ENCODE data around the gene TMCO4.
"Not testable (repeated sequence)": the region's sequence is repeated elsewhere in the genome, so short reads cannot be mapped to it uniquely, and the experiment has no call there.

The TMCO4 gene

GRCh38 chr1:19799230-19800075 is at the start of gene TMCO4:
TMCO4 (minus strand) TSS chr1:19799916; CDS start chr1:19780758, 19,158 bp downstream.
- DNase-seq: peak; percentile 41

- not testable (repeated sequence) for DNase-seq
Measured at GRCh38 chr1:19849307-19849706, 49.6 kb upstream of the TMCO4 start.

GRCh38 chr1:19847334-19847733 is 47.6 kb upstream of the TMCO4 start:
- DNase-seq: not testable (repeated sequence)

GRCh38 chr1:19846338-19846737 is 46.6 kb upstream of the TMCO4 start:
- DNase-seq: no peak

GRCh38 chr1:19845555-19845954 is 45.8 kb upstream of the TMCO4 start:
- no peak for DNase-seq

GRCh38 chr1:19844731-19845495 is 45.2 kb upstream of the TMCO4 start:
- no peak for DNase-seq

GRCh38 chr1:19840228-19840627 is 40.5 kb upstream of the TMCO4 start:
- DNase-seq: no peak

- DNase-seq: no peak
Measured at GRCh38 chr1:19837866-19838265, 38.1 kb upstream of the TMCO4 start.

GRCh38 chr1:19835578-19835977 is 35.9 kb upstream of the TMCO4 start:
- DNase-seq: no peak

- no peak for DNase-seq
Measured at GRCh38 chr1:19831441-19831840, 31.7 kb upstream of the TMCO4 start.

GRCh38 chr1:19828546-19828945 is 28.8 kb upstream of the TMCO4 start:
- no peak for DNase-seq

- DNase-seq: no peak
Measured at GRCh38 chr1:19825298-19825697, 25.6 kb upstream of the TMCO4 start.

- DNase-seq: no peak
Measured at GRCh38 chr1:19824541-19824940, 24.8 kb upstream of the TMCO4 start.

GRCh38 chr1:19824036-19824435 is 24.3 kb upstream of the TMCO4 start:
- DNase-seq: no peak

GRCh38 chr1:19819701-19820100 is 20.0 kb upstream of the TMCO4 start:
- DNase-seq: no peak

- no peak for DNase-seq
Measured at GRCh38 chr1:19818324-19818723, 18.6 kb upstream of the TMCO4 start.

GRCh38 chr1:19817160-19817559 is 17.4 kb upstream of the TMCO4 start:
- DNase-seq: no peak

GRCh38 chr1:19816737-19817086 is 17.0 kb upstream of the TMCO4 start:
- DNase-seq: not testable (repeated sequence)

GRCh38 chr1:19815801-19816736 is 16.4 kb upstream of the TMCO4 start:
- DNase-seq: no peak

- no peak for DNase-seq
Measured at GRCh38 chr1:19814681-19815503, 15.2 kb upstream of the TMCO4 start, which contains the start of gene RNF186. RNF186 (minus strand) TSS chr1:19815283; CDS start chr1:19815101, 182 bp downstream.

- DNase-seq: no peak
Measured at GRCh38 chr1:19814244-19814661, 14.5 kb upstream of the TMCO4 start.

GRCh38 chr1:19813643-19813960 is 13.9 kb upstream of the TMCO4 start:
- no peak for DNase-seq
